Progenitor cell of endocrine pancreas (in vitro differentiated cells): ENCODE results near the gene TTC27. TPM values are rescaled to one million over a fixed set of nuclear protein-coding genes. Genes with fewer than 3 reads are reported as not detected.

ENCODE experiments used
- DNase-seq: peaks from one replicate; pipeline ENCODE4 v3.0.0; 2021; ENCODE audit warnings: low spot score; ENCODE audit not compliant: unreplicated experiment
- H3K27ac Mint-ChIP-seq: 2 replicates; pipeline ENCODE4 v1.8.0; 2021; ENCODE audit warnings: mild to moderate bottlenecking, moderate library complexity, mixed read lengths
- H3K27me3 Mint-ChIP-seq: 2 replicates; pipeline ENCODE4 v1.8.0; 2021; ENCODE audit warnings: mixed read lengths
- H3K36me3 Mint-ChIP-seq: 2 replicates; pipeline ENCODE4 v1.8.0; 2022; ENCODE audit warnings: mixed read lengths; ENCODE audit not compliant: insufficient read depth
- H3K4me1 Mint-ChIP-seq: 2 replicates; pipeline ENCODE4 v1.8.0; 2021; ENCODE audit warnings: low read depth, mixed read lengths
- H3K4me3 Mint-ChIP-seq: 2 replicates; pipeline ENCODE4 v1.8.0; 2021; ENCODE audit warnings: low read depth, mild to moderate bottlenecking, moderate library complexity, mixed read lengths
- H3K9me3 Mint-ChIP-seq: 2 replicates; pipeline ENCODE4 v1.8.0; 2021; ENCODE audit warnings: low read depth, mixed read lengths
- CTCF ChIP-seq: fragments of 200-600 bp; sonication (generic); IDR thresholded peaks from one replicate; pipeline ENCODE4 v1.5.0; 2021; ENCODE audit warnings: antibody characterized with exemption, mild to moderate bottlenecking; ENCODE audit not compliant: unreplicated experiment
- total RNA-seq: library from RNA; stranded (reverse); gene quantifications from 2 replicates; pipeline ENCODE4 v1.2.1, GENCODE V29; 2021

Gene TTC27
- total RNA-seq, 1 donor from 2014 or later, result 20.5 TPM

DNA sequence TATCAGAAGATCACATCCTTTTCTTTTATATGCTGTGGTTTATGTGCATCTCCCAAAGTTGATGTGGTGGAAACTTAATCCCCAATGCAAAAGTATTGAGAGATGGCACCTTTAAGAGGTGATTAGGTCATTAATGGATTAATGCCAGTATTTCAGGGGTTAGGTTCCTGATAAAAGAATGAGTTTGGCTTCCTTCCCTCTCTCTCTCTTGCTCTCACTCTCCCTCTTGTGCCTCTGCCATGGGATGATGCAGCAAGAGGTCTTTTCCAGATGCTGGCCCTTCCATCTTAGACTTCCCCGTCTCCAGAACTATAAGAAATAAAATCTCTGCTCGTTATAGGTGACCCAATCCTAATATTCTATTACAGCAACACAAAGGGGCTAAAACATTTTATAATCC lies 85.0 kb downstream of the TTC27 start:
- Mint-ChIP-seq H3K27ac (no peak overlapping the region), H3K4me3 (no peak overlapping the region), H3K4me1 (no peaks in the 10 kb centered on the region), H3K9me3 (peaks cover 3% of the 10 kb centered on the region), H3K36me3 (peaks cover 4% of the 10 kb centered on the region), H3K27me3 (no peaks in the 10 kb centered on the region)
- DNase-seq, result no peak
- no peak for TF ChIP-seq CTCF

DNA sequence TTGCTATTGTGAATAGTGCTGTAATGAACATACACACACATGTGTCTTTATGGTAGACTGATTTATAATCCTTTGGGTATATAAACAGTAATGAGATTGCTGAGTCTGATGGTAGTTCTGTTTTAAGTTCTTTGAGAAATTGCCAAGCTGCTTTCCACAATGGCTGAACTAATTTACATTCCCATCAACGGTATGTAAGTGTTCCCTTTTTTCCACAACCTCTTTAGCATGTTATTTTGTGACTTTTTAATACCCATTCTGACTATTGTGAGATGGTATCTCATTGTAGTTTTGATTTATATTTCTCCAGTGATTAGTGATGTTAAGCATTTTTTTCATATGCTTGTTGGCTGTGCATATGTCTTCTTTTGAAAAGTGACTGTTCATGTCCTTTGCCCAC lies 86.7 kb downstream of the TTC27 start:
- no peak for DNase-seq
- H3K36me3 Mint-ChIP-seq, result peaks cover 3% of the 10 kb centered on the region
- H3K9me3 Mint-ChIP-seq, result peaks cover 3% of the 10 kb centered on the region
- TF ChIP-seq CTCF, result no peak
- no peaks in the 10 kb centered on the region for H3K4me1 Mint-ChIP-seq
- no peak overlapping the region for H3K27ac Mint-ChIP-seq
- H3K4me3 Mint-ChIP-seq, result no peak overlapping the region
- H3K27me3 Mint-ChIP-seq, result no peaks in the 10 kb centered on the region

GRCh38 chr2:32715391-32715841 lies 87.6 kb downstream of the TTC27 start:
- H3K36me3 Mint-ChIP-seq, result peaks cover 3% of the 10 kb centered on the region
- no peak for TF ChIP-seq CTCF
- no peak overlapping the region for H3K4me3 Mint-ChIP-seq

DNA sequence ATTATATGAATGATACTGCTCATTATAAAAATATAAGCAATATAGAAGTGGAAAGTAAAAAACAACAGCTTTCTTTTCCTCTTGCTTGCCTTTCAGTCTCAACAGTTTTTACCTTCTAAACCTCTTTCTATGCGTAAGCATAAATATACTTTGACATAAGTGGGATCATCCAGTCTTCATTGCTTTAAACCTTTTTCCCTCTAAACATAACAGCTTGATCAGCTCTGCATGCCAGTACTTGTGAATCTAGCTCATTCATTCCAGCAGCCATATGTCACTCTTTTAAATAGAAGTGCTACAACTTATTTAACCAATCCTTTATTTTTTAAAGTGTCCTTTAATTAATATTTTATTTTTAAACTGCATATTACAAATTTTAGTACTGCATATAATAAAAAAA lies 88.1 kb downstream of the TTC27 start:
- Mint-ChIP-seq H3K27me3 (no peaks in the 10 kb centered on the region), H3K27ac (no peak overlapping the region), H3K36me3 (peaks cover 3% of the 10 kb centered on the region), H3K9me3 (peaks cover 3% of the 10 kb centered on the region), H3K4me3 (no peak overlapping the region), H3K4me1 (no peaks in the 10 kb centered on the region)
- TF ChIP-seq CTCF, result no peak
- DNase-seq, result no peak

More at GRCh38 chr2:32715391-32715841, 87.6 kb downstream of the TTC27 start:
- no peak for DNase-seq
- Mint-ChIP-seq H3K9me3 (peaks cover 3% of the 10 kb centered on the region), H3K27ac (no peak overlapping the region), H3K27me3 (no peaks in the 10 kb centered on the region), H3K4me1 (no peaks in the 10 kb centered on the region)

GRCh38 chr2:32716598-32716997 lies 88.7 kb downstream of the TTC27 start:
- Mint-ChIP-seq H3K9me3 (peaks cover 3% of the 10 kb centered on the region), H3K4me3 (no peak overlapping the region), H3K27me3 (no peaks in the 10 kb centered on the region), H3K4me1 (no peaks in the 10 kb centered on the region), H3K27ac (no peak overlapping the region), H3K36me3 (peaks cover 3% of the 10 kb centered on the region)
- no peak for DNase-seq
- TF ChIP-seq CTCF, result no peak
